Inflammatory macrophage treated with lipopolysaccharide for 4 hours (primary cell): ENCODE data around the gene PXN.

Source experiments
- DNase-seq: peaks from one replicate; pipeline ENCODE4 v3.0.0-alpha.2; 2020

The PXN gene

DNA sequence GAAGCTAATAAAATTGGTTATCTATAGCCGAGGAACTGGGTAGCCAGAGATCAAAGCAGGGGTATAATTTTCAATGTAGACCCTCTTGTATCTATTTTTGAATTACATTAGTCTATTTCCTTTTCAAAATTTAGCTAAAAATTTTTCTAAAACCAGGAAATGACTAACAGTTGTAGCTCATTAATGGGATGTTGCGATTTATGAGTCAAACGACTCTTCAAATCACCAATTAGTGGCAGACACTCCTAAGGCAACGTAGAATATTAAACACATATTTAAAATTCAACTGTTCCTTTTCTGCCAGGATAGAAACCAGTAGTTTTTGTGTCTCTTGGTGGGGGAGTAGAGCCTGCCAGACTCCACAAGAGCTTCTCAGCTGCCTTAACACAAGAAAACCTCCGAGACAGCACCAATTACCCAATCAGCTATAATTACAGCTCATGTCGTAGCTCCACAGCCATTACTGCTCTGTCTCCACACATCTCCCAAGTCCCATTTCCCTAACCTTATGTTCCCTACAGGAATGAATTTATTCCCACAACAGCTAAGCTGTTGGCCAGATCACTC, 97.9 kb downstream of the PXN start:
- no peak for DNase-seq

DNA sequence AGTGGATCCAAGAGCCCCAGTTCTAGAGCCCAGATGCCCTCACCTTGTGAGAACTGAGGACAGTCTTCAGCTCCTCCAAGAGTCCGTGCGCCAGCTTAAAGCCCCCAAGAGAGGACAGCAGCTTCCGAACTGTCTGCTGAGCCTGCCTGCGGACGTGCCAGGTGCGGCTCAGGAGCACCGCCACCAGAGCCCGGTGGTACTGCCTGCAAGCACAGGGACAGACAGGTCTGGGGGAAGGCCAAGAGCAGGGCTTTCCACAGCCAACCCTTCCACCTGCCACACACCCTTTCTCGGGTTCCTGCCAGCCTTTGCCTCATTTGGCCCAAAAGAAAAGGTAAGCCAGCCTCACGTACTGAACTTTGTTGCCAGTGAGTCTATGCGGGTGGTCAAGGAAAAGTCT, 101.2 kb downstream of the PXN start:
- no peak for DNase-seq

DNA sequence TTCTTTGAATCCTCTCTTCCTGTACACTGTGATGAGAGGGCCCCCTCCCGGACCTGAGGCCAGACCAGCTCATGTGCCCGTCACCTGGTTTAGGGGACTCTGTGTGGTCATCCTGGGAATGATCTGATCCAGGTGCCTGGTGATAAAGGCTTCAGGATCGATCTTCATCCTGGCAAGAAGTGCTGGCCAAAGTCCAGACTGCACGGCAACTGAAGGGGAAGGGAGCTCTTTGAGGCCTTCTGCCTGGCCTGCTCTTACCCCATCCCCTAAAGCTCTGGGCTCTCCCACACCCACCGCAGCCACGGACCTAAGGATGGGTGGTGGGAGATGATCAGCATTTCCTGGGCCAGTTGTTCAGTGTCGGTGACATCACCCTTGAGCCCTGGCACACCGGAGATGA, 102.8 kb downstream of the PXN start:
- DNase-seq: no peak

DNA sequence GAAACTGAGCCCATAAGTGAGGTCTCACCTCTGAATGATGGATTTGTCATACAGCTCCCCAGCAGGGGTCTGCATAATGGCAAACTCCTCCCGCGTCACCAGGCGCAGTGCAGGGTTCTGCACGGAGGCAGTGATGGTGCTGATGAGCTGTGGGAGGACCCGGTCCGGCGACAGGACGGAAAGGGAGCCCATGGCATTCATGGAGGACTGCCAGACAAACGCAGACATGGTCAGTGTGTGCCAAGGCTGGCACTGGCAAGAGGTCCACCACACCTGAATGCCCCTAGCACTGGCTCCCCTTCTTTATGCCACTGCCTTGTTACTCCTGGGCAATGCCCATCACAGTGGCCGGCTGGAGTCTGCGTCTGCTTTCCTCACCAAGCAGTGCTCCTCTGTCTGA, 103.7 kb downstream of the PXN start:
- DNase-seq: no peak
